Upper lobe of right lung (tissue), 1 donor: ENCODE measurements around the gene NRL. TPM values are rescaled to one million over a fixed set of nuclear protein-coding genes. Genes with fewer than 3 reads are reported as not detected.

Experiments used
- ATAC-seq: fragments of 200-7000 bp; cut with Tn5 transposase; one replicate; pipeline ENCODE4 v1.9.1; 2020; ENCODE audit warnings: mild to moderate bottlenecking, moderate library complexity
- DNase-seq: peaks from one replicate; pipeline ENCODE4 v3.0.0-alpha.2; 2020
- H3K27ac ChIP-seq: fragments of 200-600 bp; one replicate; pipeline ENCODE4 v1.8.0; 2022
- H3K27me3 ChIP-seq: fragments of 200-600 bp; one replicate; pipeline ENCODE4 v1.8.0; 2022; ENCODE audit warnings: mild to moderate bottlenecking
- H3K36me3 ChIP-seq: fragments of 200-600 bp; one replicate; pipeline ENCODE4 v1.8.0; 2022
- H3K4me1 ChIP-seq: fragments of 200-600 bp; one replicate; pipeline ENCODE4 v1.8.0; 2022
- H3K4me3 ChIP-seq: fragments of 200-600 bp; one replicate; pipeline ENCODE4 v1.8.0; 2022; ENCODE audit warnings: mild to moderate bottlenecking
- H3K9me3 ChIP-seq: fragments of 200-600 bp; one replicate; pipeline ENCODE4 v1.8.0; 2022
- intact Hi-C: fragments of 100-400 bp; cut with DNase I; formaldehyde crosslinking; loops from one replicate; pipeline ENCODE4 v1.11.0; 2022
- total RNA-seq: library from RNA; stranded (reverse); fragmentation: NEBNext Ultra II Directional; extraction: Animal tissue kit (Norgen Biotek cat#: 25700); gene quantifications from one replicate; pipeline ENCODE4 v1.2.1, GENCODE V29; 2021
- TF ChIP-seq, protein P1 (sequence below): fragments of 200-600 bp; IDR thresholded peaks from one replicate; pipeline ENCODE4 v1.8.0; 2022; ENCODE audit warnings: antibody characterized with exemption
- donor health status: DM: no; HTN: yes; CAD: no; lungs with severe emphysema.

The NRL gene
- total RNA-seq, 1 donor from 2014 or later, result 2.8 TPM

DNA sequence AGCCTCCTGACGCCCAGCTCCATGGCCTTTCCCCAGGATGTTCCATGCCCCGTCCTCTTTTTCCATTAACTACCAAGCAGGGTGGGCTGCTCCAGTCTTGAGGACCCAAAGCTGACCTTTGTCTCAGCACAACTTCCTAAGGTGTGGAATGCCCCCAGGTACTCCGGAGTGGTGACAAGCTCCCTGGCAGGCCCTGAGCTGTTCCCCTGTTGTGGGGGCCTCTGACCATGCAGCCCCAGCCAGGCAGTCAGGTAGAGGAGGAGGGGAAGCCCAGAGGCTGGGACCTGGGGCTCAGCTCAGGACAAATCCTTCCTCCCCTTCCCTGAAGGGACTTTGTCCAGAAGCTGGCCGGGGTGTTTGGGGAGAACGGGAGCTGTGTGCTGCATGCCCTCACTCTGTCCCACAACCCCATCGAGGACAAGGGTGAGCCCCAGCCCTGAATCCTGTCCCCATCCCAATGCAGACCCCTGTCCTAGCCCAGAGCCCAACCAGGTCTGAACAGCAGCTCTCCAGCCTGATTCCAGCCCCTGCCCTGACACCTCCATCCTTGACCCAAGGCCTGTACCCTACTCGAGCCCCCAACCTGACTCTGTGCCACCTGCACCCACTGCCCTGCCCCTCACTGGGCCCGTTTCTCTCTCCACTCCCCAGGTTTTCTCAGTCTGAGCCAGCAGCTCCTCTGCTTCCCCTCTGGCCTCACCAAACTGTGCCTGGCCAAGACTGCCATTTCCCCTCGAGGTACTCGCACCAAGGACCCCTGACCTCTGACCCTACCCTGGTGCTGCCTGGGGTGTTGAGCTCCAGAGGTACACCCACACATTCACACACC lies 58.6 kb downstream of the NRL start:
- no peak overlapping the region for H3K4me3 ChIP-seq
- ATAC-seq, result no peak
- H3K4me1 ChIP-seq, result peaks cover 14% of the 10 kb centered on the region
- H3K27ac ChIP-seq, result no peak overlapping the region
- DNase-seq, result no peak
- H3K36me3 ChIP-seq, result no peaks in the 10 kb centered on the region
- intact Hi-C loops, result loop anchor here (10.0 kb wide), 1 partner anchor 49 kb away; no protein-coding TSS in a partner anchor
- TF ChIP-seq, protein P1, sequence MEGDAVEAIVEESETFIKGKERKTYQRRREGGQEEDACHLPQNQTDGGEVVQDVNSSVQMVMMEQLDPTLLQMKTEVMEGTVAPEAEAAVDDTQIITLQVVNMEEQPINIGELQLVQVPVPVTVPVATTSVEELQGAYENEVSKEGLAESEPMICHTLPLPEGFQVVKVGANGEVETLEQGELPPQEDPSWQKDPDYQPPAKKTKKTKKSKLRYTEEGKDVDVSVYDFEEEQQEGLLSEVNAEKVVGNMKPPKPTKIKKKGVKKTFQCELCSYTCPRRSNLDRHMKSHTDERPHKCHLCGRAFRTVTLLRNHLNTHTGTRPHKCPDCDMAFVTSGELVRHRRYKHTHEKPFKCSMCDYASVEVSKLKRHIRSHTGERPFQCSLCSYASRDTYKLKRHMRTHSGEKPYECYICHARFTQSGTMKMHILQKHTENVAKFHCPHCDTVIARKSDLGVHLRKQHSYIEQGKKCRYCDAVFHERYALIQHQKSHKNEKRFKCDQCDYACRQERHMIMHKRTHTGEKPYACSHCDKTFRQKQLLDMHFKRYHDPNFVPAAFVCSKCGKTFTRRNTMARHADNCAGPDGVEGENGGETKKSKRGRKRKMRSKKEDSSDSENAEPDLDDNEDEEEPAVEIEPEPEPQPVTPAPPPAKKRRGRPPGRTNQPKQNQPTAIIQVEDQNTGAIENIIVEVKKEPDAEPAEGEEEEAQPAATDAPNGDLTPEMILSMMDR, result no peak
- no peaks in the 10 kb centered on the region for H3K9me3 ChIP-seq
- H3K27me3 ChIP-seq, result no peaks in the 10 kb centered on the region

GRCh38 chr14:24054646-24055045 lies 60.1 kb downstream of the NRL start:
- ATAC-seq, result no peak
- Histone ChIP-seq H3K27ac (no peak overlapping the region), H3K4me1 (peaks cover 14% of the 10 kb centered on the region), H3K9me3 (no peaks in the 10 kb centered on the region), H3K27me3 (no peaks in the 10 kb centered on the region), H3K4me3 (no peak overlapping the region), H3K36me3 (no peaks in the 10 kb centered on the region)
- intact Hi-C loops, result loop anchor here (10.0 kb wide), 1 partner anchor 50 kb away; no protein-coding TSS in a partner anchor
- TF ChIP-seq, protein P1, result no peak
- no peak for DNase-seq

- ATAC-seq (no peak), DNase-seq (no peak)
- Histone ChIP-seq H3K36me3 (no peaks in the 10 kb centered on the region), H3K9me3 (no peaks in the 10 kb centered on the region), H3K27ac (no peak overlapping the region), H3K4me3 (no peak overlapping the region), H3K27me3 (no peaks in the 10 kb centered on the region), H3K4me1 (peaks cover 14% of the 10 kb centered on the region)
- TF ChIP-seq, protein P1, result no peak
- intact Hi-C loops, result loop anchor here (10.0 kb wide), 1 partner anchor 51 kb away; no protein-coding TSS in a partner anchor
These were observed 60.5 kb downstream of the NRL start for GRCh38 chr14:24054324-24054641.

DNA sequence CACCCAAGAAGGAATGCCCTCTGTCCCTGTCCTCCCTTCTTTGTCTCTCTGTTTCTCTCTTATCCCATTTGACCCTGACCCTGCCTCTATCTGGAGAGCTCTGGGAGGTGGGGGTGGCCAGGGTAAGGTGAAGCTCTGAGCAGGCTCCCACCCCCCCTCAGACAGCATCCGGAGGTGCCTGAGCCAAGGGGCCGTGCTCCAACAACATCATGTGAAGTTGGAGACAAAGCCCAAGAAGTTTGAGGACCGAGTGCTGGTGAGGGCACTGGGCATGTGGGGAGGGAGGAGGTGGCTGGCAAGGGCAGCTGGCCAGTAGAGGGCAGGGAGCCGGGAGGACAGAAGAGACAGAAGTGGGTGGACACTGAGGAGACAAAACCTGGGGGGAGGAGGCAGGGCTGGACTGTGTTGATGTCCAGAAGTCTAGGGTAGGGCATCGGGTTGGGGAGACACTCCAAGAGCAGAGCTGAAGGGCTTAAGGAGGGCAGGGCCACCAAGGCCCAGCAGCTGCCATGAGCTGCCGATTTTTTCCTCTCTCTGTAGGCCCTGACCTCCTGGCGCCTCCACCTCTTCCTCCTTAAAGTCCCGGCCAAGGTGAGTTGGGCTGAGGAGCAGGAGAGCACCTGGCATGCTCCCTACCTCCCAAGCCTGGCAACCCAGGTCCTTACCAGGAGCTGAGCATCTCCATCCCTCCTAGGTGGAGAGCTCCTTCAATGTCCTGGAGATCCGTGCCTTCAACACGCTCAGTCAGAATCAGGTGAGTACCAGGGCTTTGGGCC lies 61.0 kb downstream of the NRL start:
- intact Hi-C loops, result loop anchor here (10.0 kb wide), 1 partner anchor 51 kb away; no protein-coding TSS in a partner anchor
- ATAC-seq (no peak), DNase-seq (no peak)
- Histone ChIP-seq H3K27me3 (no peaks in the 10 kb centered on the region), H3K9me3 (no peaks in the 10 kb centered on the region), H3K36me3 (no peaks in the 10 kb centered on the region), H3K27ac (no peak overlapping the region), H3K4me3 (no peak overlapping the region), H3K4me1 (peaks cover 14% of the 10 kb centered on the region)
- TF ChIP-seq, protein P1, result no peak

- TF ChIP-seq, protein P1, result no peak
- no peaks in the 10 kb centered on the region for H3K36me3 ChIP-seq
- ATAC-seq (no peak), DNase-seq (no peak)
- intact Hi-C loops, result loop anchor here (10.0 kb wide), 1 partner anchor 52 kb away; no protein-coding TSS in a partner anchor
- peak overlapping the region; percentile 71 for H3K4me3 ChIP-seq
- no peaks in the 10 kb centered on the region for H3K9me3 ChIP-seq
- H3K27me3 ChIP-seq, result no peaks in the 10 kb centered on the region
- no peak overlapping the region for H3K27ac ChIP-seq
- peaks cover 14% of the 10 kb centered on the region for H3K4me1 ChIP-seq
These were observed 61.8 kb downstream of the NRL start for GRCh38 chr14:24052656-24053547.
